ENCODE data around the gene EFCAB9.

EFCAB9 gene

DNA sequence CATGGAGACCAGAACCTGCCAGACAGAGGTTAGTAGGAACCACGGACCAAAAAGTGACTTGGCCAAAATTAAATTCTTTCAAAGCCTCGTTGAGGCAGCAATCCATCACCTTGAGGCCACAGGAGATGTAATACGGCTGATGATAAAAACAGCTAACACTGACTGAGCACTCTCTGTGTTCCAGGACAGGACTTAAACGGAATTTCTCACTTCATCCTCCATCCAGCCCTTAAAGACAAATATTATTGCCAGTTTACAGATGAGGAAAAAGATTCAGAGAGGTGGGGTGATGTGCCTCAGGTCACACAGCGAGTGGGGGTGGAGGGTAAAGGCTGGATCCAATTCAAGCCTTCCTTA is 31.0 kb upstream of the EFCAB9 start:
- H3K9me3 ChIP-seq (ENCODE audit: low read depth, low read length), result no peaks in the 10 kb centered on the region
- no peak for TF ChIP-seq POLR2AphosphoS5 (IDR thresholded peaks at IDR 0.05; ENCODE audit: borderline replicate concordance, low read depth, low read length)
- no peak for TF ChIP-seq FOXP2 (optimal IDR thresholded peaks at IDR 0.05; ENCODE audit: control extremely low read depth, extremely low read length, insufficient read depth)
- no peak for TF ChIP-seq EZH2 (IDR thresholded peaks at IDR 0.05)
- H3K4me3 ChIP-seq, result no peak overlapping the region
- no peaks in the 10 kb centered on the region for H3K36me3 ChIP-seq (ENCODE audit: insufficient read depth, low read length)
- H3K27ac ChIP-seq, result no peak overlapping the region
- no peak for DNase-seq (ENCODE audit: low read depth, low spot score)
- H3K9ac ChIP-seq (ENCODE audit: insufficient read length), result no peak overlapping the region

DNA sequence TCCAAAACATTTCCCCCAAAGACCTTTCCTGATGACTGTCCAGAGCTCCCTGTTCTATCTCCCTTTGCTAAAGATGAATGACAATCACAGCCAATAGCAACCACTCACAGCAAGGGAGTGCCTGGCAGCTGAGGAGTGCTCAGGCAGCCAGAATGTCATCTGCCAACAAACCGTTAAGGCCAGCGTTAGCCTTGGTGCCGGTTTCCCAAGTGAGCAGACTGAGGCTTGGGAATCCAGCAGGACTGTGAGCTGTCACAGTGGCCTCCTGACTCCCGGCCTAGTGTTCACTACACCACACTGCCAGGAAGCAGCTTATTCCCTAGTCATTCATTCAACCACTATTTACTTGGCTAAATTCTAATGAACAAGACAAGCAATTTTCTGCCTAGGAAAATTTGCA is 30.6 kb upstream of the EFCAB9 start:
- TF ChIP-seq POLR2AphosphoS5 (IDR thresholded peaks at IDR 0.05; ENCODE audit: borderline replicate concordance, low read depth, low read length), result no peak
- no peak for TF ChIP-seq FOXP2 (optimal IDR thresholded peaks at IDR 0.05; ENCODE audit: control extremely low read depth, extremely low read length, insufficient read depth)
- TF ChIP-seq EZH2 (IDR thresholded peaks at IDR 0.05), result no peak
- no peak overlapping the region for H3K9ac ChIP-seq (ENCODE audit: insufficient read length)
- no peak overlapping the region for H3K27ac ChIP-seq
- H3K9me3 ChIP-seq (ENCODE audit: low read depth, low read length), result no peaks in the 10 kb centered on the region
- H3K4me3 ChIP-seq, result no peak overlapping the region
- H3K36me3 ChIP-seq (ENCODE audit: insufficient read depth, low read length), result no peaks in the 10 kb centered on the region
- DNase-seq (ENCODE audit: low read depth, low spot score), result no peak

DNA sequence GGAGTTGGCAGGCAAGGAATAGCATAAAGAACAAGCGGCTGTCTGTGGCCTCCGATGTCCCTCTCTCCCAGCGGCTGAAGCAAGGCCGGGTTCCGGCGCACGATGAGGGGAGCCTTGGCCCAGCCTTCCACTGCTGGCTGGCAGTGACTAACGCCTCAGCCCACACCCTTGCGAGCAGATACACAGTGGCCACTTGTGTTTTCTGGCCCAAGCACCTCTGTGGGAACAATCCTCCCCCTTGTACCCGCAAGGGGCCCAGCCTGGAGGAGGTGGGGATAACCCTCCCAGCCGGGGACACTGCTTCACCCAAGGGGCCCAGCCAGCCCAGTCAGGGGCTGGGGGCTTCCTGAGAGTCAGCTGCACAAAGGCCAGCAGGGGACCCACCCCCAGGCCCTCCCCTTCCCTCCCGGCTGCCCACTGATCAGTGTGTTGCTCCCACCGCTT is 29.2 kb upstream of the EFCAB9 start:
- H3K9me3 ChIP-seq (ENCODE audit: low read depth, low read length), result no peaks in the 10 kb centered on the region
- no peak overlapping the region for H3K4me3 ChIP-seq
- H3K36me3 ChIP-seq (ENCODE audit: insufficient read depth, low read length), result no peaks in the 10 kb centered on the region
- TF ChIP-seq FOXP2 (optimal IDR thresholded peaks at IDR 0.05; ENCODE audit: control extremely low read depth, extremely low read length, insufficient read depth) (no peak), POLR2AphosphoS5 (IDR thresholded peaks at IDR 0.05; ENCODE audit: borderline replicate concordance, low read depth, low read length) (no peak), EZH2 (IDR thresholded peaks at IDR 0.05) (no peak)
- no peak for DNase-seq (ENCODE audit: low read depth, low spot score)
- H3K27ac ChIP-seq, result no peak overlapping the region
- no peak overlapping the region for H3K9ac ChIP-seq (ENCODE audit: insufficient read length)

DNA sequence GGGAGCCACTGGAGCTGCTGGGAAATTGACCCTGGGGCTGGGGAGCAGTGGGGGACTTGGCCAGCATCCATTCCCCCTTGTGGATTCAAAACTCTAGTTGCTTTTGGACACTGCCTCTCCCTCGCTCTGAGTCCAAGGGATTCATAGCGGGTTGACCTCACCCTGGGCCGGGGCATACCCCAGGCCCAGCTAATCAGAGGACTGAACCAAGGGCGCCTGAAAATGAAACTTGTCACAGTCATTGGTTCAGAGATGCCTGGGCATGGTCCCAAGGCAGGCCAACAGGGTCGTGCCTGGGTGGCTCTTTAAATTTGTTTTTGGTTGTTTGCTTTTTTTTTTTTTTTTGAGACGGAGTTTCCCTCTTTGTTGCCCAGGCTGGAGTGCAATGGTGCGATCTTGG is 28.5 kb upstream of the EFCAB9 start:
- Histone ChIP-seq H3K36me3 (ENCODE audit: insufficient read depth, low read length) (no peaks in the 10 kb centered on the region), H3K27ac (no peak overlapping the region), H3K9me3 (ENCODE audit: low read depth, low read length) (no peaks in the 10 kb centered on the region), H3K4me3 (no peak overlapping the region), H3K9ac (ENCODE audit: insufficient read length) (no peak overlapping the region)
- no peak for TF ChIP-seq EZH2 (IDR thresholded peaks at IDR 0.05)
- no peak for TF ChIP-seq FOXP2 (optimal IDR thresholded peaks at IDR 0.05; ENCODE audit: control extremely low read depth, extremely low read length, insufficient read depth)
- no peak for TF ChIP-seq POLR2AphosphoS5 (IDR thresholded peaks at IDR 0.05; ENCODE audit: borderline replicate concordance, low read depth, low read length)
- no peak for DNase-seq (ENCODE audit: low read depth, low spot score)

DNA sequence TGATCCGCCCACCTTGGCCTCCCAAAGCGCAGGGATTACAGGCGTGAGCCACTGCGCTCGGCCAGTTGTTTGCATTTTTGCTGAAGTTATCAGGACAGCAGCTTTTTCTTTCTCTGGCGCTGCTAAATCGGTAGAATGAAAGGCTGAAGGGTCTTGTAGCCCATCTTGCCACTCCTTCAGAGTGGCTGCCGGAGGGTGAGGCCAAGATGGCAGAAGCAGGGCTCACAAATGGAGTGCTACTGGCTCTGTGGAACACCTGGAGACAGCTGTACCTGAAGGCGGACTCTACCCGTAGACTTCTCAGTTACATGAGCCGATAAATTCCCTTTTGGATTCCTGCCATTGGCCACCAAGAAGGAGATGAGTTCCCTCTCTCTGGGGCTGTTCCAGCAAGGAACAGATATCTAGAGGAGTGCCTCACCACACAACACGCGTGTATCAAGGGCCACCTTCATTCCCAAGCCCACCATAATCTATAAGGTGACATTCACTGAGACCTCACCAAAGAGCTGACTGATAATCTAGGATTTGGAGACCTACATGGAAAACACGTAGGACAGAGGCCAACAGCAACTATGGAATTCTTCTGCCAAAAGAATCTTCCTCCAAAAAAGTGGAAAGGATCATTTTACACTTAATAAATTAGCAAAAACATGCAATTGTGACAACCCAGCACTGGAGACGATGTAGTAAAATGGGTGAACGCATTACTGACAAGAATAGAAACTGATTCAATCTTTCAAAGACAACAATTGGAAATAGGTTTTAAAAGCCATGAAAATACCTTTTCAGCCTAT is 27.7 kb upstream of the EFCAB9 start:
- H3K9me3 ChIP-seq (ENCODE audit: low read depth, low read length), result no peaks in the 10 kb centered on the region
- TF ChIP-seq POLR2AphosphoS5 (IDR thresholded peaks at IDR 0.05; ENCODE audit: borderline replicate concordance, low read depth, low read length) (no peak), FOXP2 (optimal IDR thresholded peaks at IDR 0.05; ENCODE audit: control extremely low read depth, extremely low read length, insufficient read depth) (no peak), EZH2 (IDR thresholded peaks at IDR 0.05) (no peak)
- no peak overlapping the region for H3K9ac ChIP-seq (ENCODE audit: insufficient read length)
- no peaks in the 10 kb centered on the region for H3K36me3 ChIP-seq (ENCODE audit: insufficient read depth, low read length)
- no peak overlapping the region for H3K27ac ChIP-seq
- DNase-seq (ENCODE audit: low read depth, low spot score), result no peak
- no peak overlapping the region for H3K4me3 ChIP-seq

DNA sequence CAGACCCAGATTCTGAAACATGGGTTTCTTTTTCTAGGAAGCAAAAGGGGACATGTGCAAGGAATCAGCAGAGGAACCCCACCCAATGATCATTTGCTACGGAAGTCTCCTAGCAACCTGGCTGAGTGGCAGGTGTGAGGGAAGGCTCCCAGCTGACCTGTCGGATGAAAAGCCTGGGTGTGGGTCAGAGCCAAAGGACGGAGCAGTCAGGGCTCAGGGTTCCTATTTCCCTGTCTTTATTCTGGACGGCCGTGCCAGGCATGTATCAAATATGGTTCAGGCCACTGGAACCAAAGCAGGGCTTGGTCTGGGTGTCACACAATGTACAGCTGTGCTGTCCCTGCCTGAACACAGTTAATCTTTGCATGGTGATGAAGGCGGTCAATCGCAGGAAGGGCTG is 26.1 kb upstream of the EFCAB9 start:
- no peak overlapping the region for H3K27ac ChIP-seq
- H3K9ac ChIP-seq (ENCODE audit: insufficient read length), result no peak overlapping the region
- no peaks in the 10 kb centered on the region for H3K36me3 ChIP-seq (ENCODE audit: insufficient read depth, low read length)
- TF ChIP-seq EZH2 (IDR thresholded peaks at IDR 0.05) (no peak), POLR2AphosphoS5 (IDR thresholded peaks at IDR 0.05; ENCODE audit: borderline replicate concordance, low read depth, low read length) (no peak), FOXP2 (optimal IDR thresholded peaks at IDR 0.05; ENCODE audit: control extremely low read depth, extremely low read length, insufficient read depth) (no peak)
- H3K9me3 ChIP-seq (ENCODE audit: low read depth, low read length), result no peaks in the 10 kb centered on the region
- H3K4me3 ChIP-seq, result no peak overlapping the region
- DNase-seq (ENCODE audit: low read depth, low spot score), result no peak

DNA sequence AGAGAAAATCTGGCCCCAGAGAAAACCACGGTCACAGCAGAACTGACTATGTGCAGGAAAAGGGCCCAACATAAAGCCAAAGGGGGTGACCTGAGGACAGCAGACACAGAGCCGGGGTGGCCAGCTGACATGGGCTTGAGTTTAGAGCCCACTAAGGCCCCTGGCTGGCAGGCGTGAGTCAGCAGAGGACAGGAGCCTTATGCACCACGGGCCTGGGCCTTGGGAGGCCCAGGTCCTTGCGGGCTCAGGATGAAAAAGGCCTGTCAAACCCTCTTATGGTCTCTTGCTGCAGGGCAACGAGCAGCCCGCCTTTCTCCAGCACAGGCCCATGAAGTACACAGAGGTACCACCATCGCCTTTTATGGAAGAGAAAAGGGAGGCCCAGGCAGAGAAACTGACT is 25.7 kb upstream of the EFCAB9 start:
- no peak for TF ChIP-seq EZH2 (IDR thresholded peaks at IDR 0.05)
- no peak for TF ChIP-seq POLR2AphosphoS5 (IDR thresholded peaks at IDR 0.05; ENCODE audit: borderline replicate concordance, low read depth, low read length)
- no peak for TF ChIP-seq FOXP2 (optimal IDR thresholded peaks at IDR 0.05; ENCODE audit: control extremely low read depth, extremely low read length, insufficient read depth)
- Histone ChIP-seq H3K36me3 (ENCODE audit: insufficient read depth, low read length) (no peaks in the 10 kb centered on the region), H3K9ac (ENCODE audit: insufficient read length) (no peak overlapping the region), H3K9me3 (ENCODE audit: low read depth, low read length) (no peaks in the 10 kb centered on the region), H3K27ac (no peak overlapping the region), H3K4me3 (no peak overlapping the region)
- DNase-seq (ENCODE audit: low read depth, low spot score), result no peak

DNA sequence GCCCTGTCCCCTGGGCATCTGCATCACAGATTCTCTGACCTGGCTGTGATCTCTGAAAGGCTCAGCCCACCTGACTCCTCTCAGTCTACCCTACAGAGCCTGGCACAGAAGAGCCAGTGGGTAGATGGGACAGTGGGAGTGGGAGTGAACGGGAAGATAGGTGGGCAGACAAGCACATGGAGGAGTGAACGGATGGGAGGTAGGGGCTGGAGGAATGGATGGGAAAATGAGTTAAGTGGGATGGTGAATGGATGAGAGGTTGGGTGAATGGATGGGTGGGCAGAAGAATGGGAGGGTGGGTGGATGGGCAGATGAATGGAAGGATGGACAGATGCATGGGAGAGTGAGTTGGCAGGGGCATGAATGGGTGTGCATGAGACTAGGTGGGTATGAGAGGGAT is 24.8 kb upstream of the EFCAB9 start:
- no peaks in the 10 kb centered on the region for H3K36me3 ChIP-seq (ENCODE audit: insufficient read depth, low read length)
- no peak overlapping the region for H3K4me3 ChIP-seq
- no peak overlapping the region for H3K27ac ChIP-seq
- H3K9me3 ChIP-seq (ENCODE audit: low read depth, low read length), result no peaks in the 10 kb centered on the region
- TF ChIP-seq EZH2 (IDR thresholded peaks at IDR 0.05) (no peak), FOXP2 (optimal IDR thresholded peaks at IDR 0.05; ENCODE audit: control extremely low read depth, extremely low read length, insufficient read depth) (no peak), POLR2AphosphoS5 (IDR thresholded peaks at IDR 0.05; ENCODE audit: borderline replicate concordance, low read depth, low read length) (no peak)
- no peak overlapping the region for H3K9ac ChIP-seq (ENCODE audit: insufficient read length)
- no peak for DNase-seq (ENCODE audit: low read depth, low spot score)

DNA sequence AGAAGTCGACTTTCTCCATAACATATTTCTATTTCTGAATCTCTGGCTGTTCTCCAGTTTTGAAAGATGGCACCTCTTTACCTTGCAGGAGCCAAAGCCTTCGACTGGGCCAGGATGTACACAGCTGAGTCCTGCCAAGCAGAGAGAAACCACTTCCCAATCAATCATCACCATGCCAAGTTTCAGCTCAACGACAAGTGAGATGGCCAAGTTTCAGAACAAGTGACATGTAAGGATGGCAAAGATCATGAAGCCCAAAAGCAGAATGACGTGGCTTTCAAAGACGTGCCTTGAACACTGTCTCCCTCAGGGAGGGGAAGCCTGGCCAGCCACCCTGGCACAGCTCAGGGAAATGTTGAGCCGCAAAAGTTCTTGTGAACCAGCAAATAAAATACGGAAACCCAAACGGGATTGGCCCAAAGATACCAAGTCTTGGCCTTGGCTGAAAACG is 23.7 kb upstream of the EFCAB9 start:
- Histone ChIP-seq H3K27ac (no peak overlapping the region), H3K9me3 (ENCODE audit: low read depth, low read length) (no peaks in the 10 kb centered on the region), H3K36me3 (ENCODE audit: insufficient read depth, low read length) (no peaks in the 10 kb centered on the region), H3K4me3 (no peak overlapping the region), H3K9ac (ENCODE audit: insufficient read length) (no peak overlapping the region)
- DNase-seq (ENCODE audit: low read depth, low spot score), result no peak
- TF ChIP-seq POLR2AphosphoS5 (IDR thresholded peaks at IDR 0.05; ENCODE audit: borderline replicate concordance, low read depth, low read length), result no peak
